Measurements from ENCODE around the gene SNX33. TPM values are rescaled to one million over a fixed set of nuclear protein-coding genes. Genes with fewer than 3 reads are reported as not detected.

Gene SNX33
- total and polyA plus RNA-seq, 2 of the 13 experiments (the other 11 are each of a cell fraction or from before 2014, with no cell fraction given), result 11.0 to 11.6 TPM

GRCh38 chr15:75661100-75661755 is 13.5 kb downstream of the SNX33 start:
- peak; percentile 45 for DNase-seq (ENCODE audit: low spot score)
- intact Hi-C loops (cut with micrococcal nuclease; ENCODE audit: unreplicated experiment) (no loop called here), in situ Hi-C loops (cut with HindIII; ENCODE audit: extremely low pct_ligation_motif_present, low pct_unique_long_range_greater_than_20kb) (no loop called here)
- CTCF ChIA-PET (ENCODE audit: low intra/inter-chr PET ratio, low total read pairs), result no interaction called here
- Histone ChIP-seq H3K9ac (ENCODE audit: insufficient read depth, low read depth, low read length) (peak overlapping the region; percentile 12; the same call in 1 of the 2 replicates), H3K79me2 (ENCODE audit: insufficient read depth, low read length) (peaks cover 5% of the 10 kb centered on the region), H2AFZ (ENCODE audit: low read length) (no peak overlapping the region), H3K9me3 (ENCODE audit: low read length) (no peaks in the 10 kb centered on the region), H3K4me2 (ENCODE audit: low read depth, low read length) (peak overlapping the region; percentile 50), H3K36me3 (replicated peaks in 1 of 2; ENCODE audit: control insufficient read depth in 1 of 2, insufficient read depth in 2 of 2, low read length in 2 of 2) (peaks cover 10 to 24% of the 10 kb centered on the region in 2 experiments; a peak in 4 of 5 replicates), H3K27me3 (ENCODE audit: control insufficient read depth in 1 of 2, insufficient read depth in 2 of 2, low read length in 2 of 2) (no peaks in the 10 kb centered on the region), H3K4me3 (replicated peaks in 1 of 3; ENCODE audit: insufficient read depth in 1 of 3, low read depth in 2 of 3, low read length in 3 of 3) (peak overlapping the region in 1 of 3 experiments; percentile 27; a peak in 2 of 6 replicates), H3K27ac (ENCODE audit: extremely low read length, insufficient read depth, low read length) (no peak overlapping the region), H3K4me1 (ENCODE audit: insufficient read depth, low read length) (peaks cover 48% of the 10 kb centered on the region), H4K20me1 (ENCODE audit: insufficient read depth, low read length) (peaks cover 4% of the 10 kb centered on the region; the same call in 1 of the 2 replicates)
- peak; percentile 87 for ATAC-seq
- POLR2A ChIA-PET, result interaction anchor here (1.1 to 3.2 kb wide), 6 partner anchors 9 to 207 kb away, joined by 3 to 20 read pairs (median 12); partner anchors contain the start of genes IMP3 and SNX33
- 15% methylated on average over 7 of the region's 14 CpGs for WGBS (ENCODE audit: low lambda C conversion rate)
- no TSS peak for BruUV-seq (replicated peaks)
- peak; percentile 74 for FAIRE-seq
- TF ChIP-seq HDAC2 (CRISPR knock-in tag; IDR thresholded peaks at IDR 0.05), result no peak
- no peak for TF ChIP-seq ZBED4 (CRISPR knock-in tag; IDR thresholded peaks at IDR 0.05; ENCODE audit: borderline replicate concordance)
- no peak for TF ChIP-seq TEF (CRISPR knock-in tag; IDR thresholded peaks at IDR 0.05)
- TF ChIP-seq SMAD9 (CRISPR knock-in tag; IDR thresholded peaks at IDR 0.05), result no peak
- no peak for TF ChIP-seq YEATS2 (CRISPR knock-in tag; IDR thresholded peaks at IDR 0.05; ENCODE audit: borderline replicate concordance)
- no peak for TF ChIP-seq RBAK (CRISPR knock-in tag; IDR thresholded peaks at IDR 0.05)
- peak; percentile 3 for TF ChIP-seq CCAR2 (optimal IDR thresholded peaks at IDR 0.05; ENCODE audit: low read depth, low read length)
- TF ChIP-seq ZIK1 (CRISPR knock-in tag; IDR thresholded peaks at IDR 0.05; ENCODE audit: borderline replicate concordance, low read depth), result no peak
- no peak for TF ChIP-seq ZFP1 (CRISPR knock-in tag; IDR thresholded peaks at IDR 0.05)
- TF ChIP-seq TFAP4 (IDR thresholded peaks at IDR 0.05; ENCODE audit: borderline replicate concordance, low read depth), result no peak
- TF ChIP-seq PRDM4 (CRISPR knock-in tag; IDR thresholded peaks at IDR 0.05; ENCODE audit: borderline replicate concordance), result no peak
- TF ChIP-seq ZNF788 (CRISPR knock-in tag; IDR thresholded peaks at IDR 0.05; ENCODE audit: borderline replicate concordance), result no peak
- no peak for TF ChIP-seq ZBTB37 (CRISPR knock-in tag; IDR thresholded peaks at IDR 0.05)
- no peak for TF ChIP-seq RFX5 (IDR thresholded peaks at IDR 0.05; ENCODE audit: low read depth, low read length)
